H1 (cell line): ENCODE measurements around the gene CACNG5. TPM values are rescaled to one million over a fixed set of nuclear protein-coding genes. Genes with fewer than 3 reads are reported as not detected.

Experiments
- CTCF ChIA-PET: fragments of 300-600 bp; sonication (Branson Sonifier 250); formaldehyde crosslinking; loops from one replicate; lab custom pipeline; 2021; ENCODE audit not compliant: partially characterized antibody; lab: Charles Lee
- POLR2A ChIA-PET: fragments of 300-600 bp; sonication (Branson Sonifier 250); formaldehyde crosslinking; loops from one replicate; lab custom pipeline; 2021; ENCODE audit warnings: inconsistent platforms; ENCODE audit not compliant: partially characterized antibody; lab: Charles Lee
- DNase-seq, 2 experiments: peaks; one replicate each; pipeline versions ENCODE4 v3.0.0 to v3.0.0-alpha.2; 2010 to 2022; ENCODE audit warnings: low spot score in 2 of 2, low read depth in 1 of 2, mixed read lengths in 1 of 2
- FAIRE-seq: peaks from 2 replicates; lab custom pipeline; 2011; peaks lifted over from hg19 to GRCh38; lab: Jason Lieb, UNC
- H2AFZ ChIP-seq: 2 replicates; pipeline ENCODE4 v1.8.1; 2012; ENCODE audit warnings: low read length, inconsistent platforms
- H2AK5ac ChIP-seq: 2 replicates; pipeline ENCODE4 v1.6.1; 2013; ENCODE audit warnings: low read depth, low read length
- H2BK120ac ChIP-seq: replicated peaks from 2 replicates; pipeline ENCODE3; 2013; ENCODE audit warnings: low read depth, low read length, inconsistent platforms
- H2BK12ac ChIP-seq: 2 replicates; pipeline ENCODE4 v1.6.1; 2013; ENCODE audit warnings: low read depth, low read length
- H2BK15ac ChIP-seq: 2 replicates; pipeline ENCODE4 v1.6.1; 2013; ENCODE audit warnings: low read length
- H2BK20ac ChIP-seq: 2 replicates; pipeline ENCODE4 v1.6.1; 2013; ENCODE audit warnings: low read length
- H2BK5ac ChIP-seq: 2 replicates; pipeline ENCODE4 v1.6.1; 2013; ENCODE audit warnings: low read depth, low read length
- H3K14ac ChIP-seq: 2 replicates; pipeline ENCODE4 v1.6.1; 2013; ENCODE audit warnings: inconsistent platforms; ENCODE audit not compliant: insufficient read length
- H3K18ac ChIP-seq: 2 replicates; pipeline ENCODE4 v1.6.1; 2013; ENCODE audit warnings: low read length; ENCODE audit errors: extremely low read depth
- H3K23ac ChIP-seq: 2 replicates; pipeline ENCODE4 v1.6.1; 2013; ENCODE audit warnings: inconsistent platforms; ENCODE audit not compliant: insufficient read length
- H3K23me2 ChIP-seq: 2 replicates; pipeline ENCODE4 v1.6.1; 2013; ENCODE audit warnings: low read depth, low read length
- H3K27ac ChIP-seq: 2 replicates; pipeline ENCODE4 v1.6.1; 2011; ENCODE audit warnings: low read depth, low read length, inconsistent platforms
- H3K27me3 ChIP-seq, 4 experiments: replicated peaks in 1 of 4; 1 replicate in 1 of 4; 2 replicates in 3 of 4; pipeline versions ENCODE4 v1.6.1 to v1.8.1; 2011 to 2013; ENCODE audit warnings: low read length in 3 of 4, mild to moderate bottlenecking in 3 of 4, inconsistent platforms in 2 of 4, mixed read lengths in 2 of 4, moderate library complexity in 1 of 4; ENCODE audit not compliant: control insufficient read depth in 3 of 4, insufficient read depth in 3 of 4; ENCODE audit errors: extremely low read depth in 1 of 4
- H3K36me3 ChIP-seq, 4 experiments: 2 replicates each; pipeline versions ENCODE4 v1.6.1 to v1.8.1; 2011 to 2013; ENCODE audit warnings: mild to moderate bottlenecking in 4 of 4, low read length in 3 of 4, moderate library complexity in 2 of 4, control low read depth in 1 of 4, inconsistent platforms in 1 of 4; ENCODE audit not compliant: insufficient read depth in 4 of 4, control insufficient read depth in 2 of 4
- H3K4ac ChIP-seq: replicated peaks from 2 replicates; pipeline ENCODE3; 2013; ENCODE audit warnings: low read length, low read depth, mixed read lengths, inconsistent platforms; ENCODE audit not compliant: insufficient read length
- H3K4me1 ChIP-seq, 4 experiments: replicated peaks in 1 of 4; 1 replicate in 1 of 4; 2 replicates in 3 of 4; pipeline versions ENCODE4 v1.6.1 to v1.8.1; 2011 to 2013; ENCODE audit warnings: low read length in 3 of 4, inconsistent platforms in 2 of 4, mixed read lengths in 1 of 4; ENCODE audit not compliant: insufficient read depth in 4 of 4, control insufficient read depth in 3 of 4
- H3K4me2 ChIP-seq, 2 experiments: 2 replicates each; pipeline versions ENCODE4 v1.6.1 to v1.8.1; 2011 to 2013; ENCODE audit warnings: low read depth in 2 of 2, low read length in 2 of 2, control low read depth in 1 of 2, inconsistent platforms in 1 of 2, mild to moderate bottlenecking in 1 of 2; ENCODE audit not compliant: insufficient read depth in 1 of 2
- H3K4me3 ChIP-seq, 4 experiments: fragments of 200-600, 300-600 bp in 1 of 4; sonication (generic), shearing (Covaris generic), sonication (Bioruptor Twin) in 1 of 4; 2 replicates each; pipeline versions ENCODE4 v1.5.1 to v1.8.1; 2011 to 2016; ENCODE audit warnings: low read length in 4 of 4, low read depth in 3 of 4, control low read depth in 2 of 4, inconsistent platforms in 2 of 4, mild to moderate bottlenecking in 2 of 4, mixed read lengths in 1 of 4, moderate library complexity in 1 of 4; ENCODE audit not compliant: insufficient read depth in 2 of 4; ENCODE audit errors: extremely low read depth in 1 of 4
- H3K56ac ChIP-seq: replicated peaks from 2 replicates; pipeline ENCODE3; 2013; ENCODE audit warnings: low read depth, mild to moderate bottlenecking, mixed read lengths, low read length, inconsistent platforms; ENCODE audit not compliant: insufficient read length
- H3K79me1 ChIP-seq: 2 replicates; pipeline ENCODE4 v1.6.1; 2013; ENCODE audit warnings: low read depth, low read length, control low read depth
- H3K79me2 ChIP-seq, 2 experiments: 2 replicates each; pipeline versions ENCODE4 v1.6.1 to v1.8.1; 2012 to 2013; ENCODE audit warnings: low read length in 2 of 2, mild to moderate bottlenecking in 2 of 2, inconsistent platforms in 1 of 2; ENCODE audit not compliant: insufficient read depth in 2 of 2, control insufficient read depth in 1 of 2
- H3K9ac ChIP-seq, 4 experiments: replicated peaks in 1 of 4; 1 replicate in 1 of 4; 2 replicates in 3 of 4; pipeline versions ENCODE4 v1.6.1 to v1.8.1; 2011 to 2013; ENCODE audit warnings: low read depth in 3 of 4, low read length in 3 of 4, control low read depth in 2 of 4, mild to moderate bottlenecking in 2 of 4, moderate library complexity in 2 of 4, inconsistent platforms in 1 of 4; ENCODE audit errors: extremely low read depth in 1 of 4
- H3K9me3 ChIP-seq, 2 experiments: 2 replicates each; pipeline versions ENCODE4 v1.6.1 to v1.8.1; 2012 to 2013; ENCODE audit warnings: mild to moderate bottlenecking in 2 of 2, moderate library complexity in 2 of 2, control low read depth in 1 of 2, inconsistent platforms in 1 of 2, low read depth in 1 of 2, low read length in 1 of 2, mixed read lengths in 1 of 2; ENCODE audit not compliant: insufficient read depth in 2 of 2
- H4K20me1 ChIP-seq, 2 experiments: replicated peaks in 1 of 2; 2 replicates each; pipeline versions ENCODE3 to v1.8.1; 2011 to 2013; ENCODE audit warnings: inconsistent platforms in 2 of 2, low read length in 2 of 2, mild to moderate bottlenecking in 1 of 2; ENCODE audit not compliant: insufficient read depth in 2 of 2, control insufficient read depth in 1 of 2
- H4K5ac ChIP-seq: 2 replicates; pipeline ENCODE4 v1.6.1; 2013; ENCODE audit warnings: low read length, low read depth, mixed read lengths, inconsistent platforms; ENCODE audit not compliant: insufficient read length
- H4K8ac ChIP-seq: 2 replicates; pipeline ENCODE4 v1.8.0; 2013; ENCODE audit warnings: mild to moderate bottlenecking, moderate library complexity, low read length, inconsistent platforms; ENCODE audit not compliant: insufficient read depth; ENCODE audit errors: extremely low read depth
- H4K91ac ChIP-seq: replicated peaks from 2 replicates; pipeline ENCODE3; 2013; ENCODE audit warnings: low read length, mixed read lengths, inconsistent platforms; ENCODE audit not compliant: insufficient read length
- CHD1 ChIP-seq: IDR thresholded peaks from 2 replicates; pipeline ENCODE4 v1.6.1; 2012; ENCODE audit warnings: low read depth, low read length, improper control_type of control experiment
- HDAC2 ChIP-seq, 2 experiments: fragments of 300-600 bp in 1 of 2; sonication (generic) in 1 of 2; IDR thresholded peaks; 2 replicates each; pipeline ENCODE4 v1.6.1; 2011 to 2012; ENCODE audit warnings: low read depth in 2 of 2, low read length in 2 of 2, mild to moderate bottlenecking in 2 of 2, moderate library complexity in 2 of 2, borderline replicate concordance in 1 of 2, inconsistent platforms in 1 of 2
- MAFK ChIP-seq: IDR thresholded peaks from 2 replicates; pipeline ENCODE4 v1.6.1; 2012; ENCODE audit warnings: low read depth, mild to moderate bottlenecking, improper control_type of control experiment, low read length
- POLR2AphosphoS5 ChIP-seq: IDR thresholded peaks from 2 replicates; pipeline ENCODE4 v1.6.1; 2011; ENCODE audit warnings: low read depth, low read length
- TBP ChIP-seq: IDR thresholded peaks from 2 replicates; pipeline ENCODE4 v1.6.1; 2011; ENCODE audit warnings: low read depth, low read length, improper control_type of control experiment
- WGBS, 2 experiments: shearing (Covaris generic) in 1 of 2; methylation state at CpG; one replicate each; pipeline versions ENCODE4 v1.1.6 to v1.1.7; 2013 to 2015; ENCODE audit warnings: low lambda C conversion rate in 2 of 2, mixed read lengths in 2 of 2, inconsistent platforms in 1 of 2, low coverage in 1 of 2, missing lambda C conversion rate in 1 of 2; ENCODE audit not compliant: insufficient replicate concordance in 2 of 2, insufficient coverage in 1 of 2, insufficient read length in 1 of 2; ENCODE audit errors: extremely low coverage in 1 of 2, missing lambda C conversion rate in 1 of 2; 5-methylcytosine and 5-hydroxymethylcytosine counted together
- polyA plus RNA-seq, 7 experiments: library from polyadenylated mRNA; depleted of rRNA in 3 of 7; stranded (reverse) in 5 of 7; unstranded in 2 of 7; fragments of >200 nt in 5 of 7; fragments of 200-250 nt in 2 of 7; gene quantifications; 1 replicate in 5 of 7; 2 replicates in 1 of 7; 4 replicates in 1 of 7; pipeline versions ENCODE4 v1.2.1 to v1.2.3, GENCODE V29; 2011 to 2013; ENCODE audit warnings: missing spikeins in 2 of 7, mixed read lengths in 2 of 7
- total RNA-seq: library from RNA; stranded (reverse); fragmentation: NEBNext Ultra II Directional; extraction: Animal tissue kit (Norgen Biotek cat#: 25700); gene quantifications from 2 replicates; pipeline ENCODE4 v1.2.1, GENCODE V29; 2021

CACNG5 gene
- total and polyA plus RNA-seq, 2 of the 8 experiments (the other 6 are each of a cell fraction or from before 2014, with no cell fraction given), result 2.2 to 3.1 TPM

DNA sequence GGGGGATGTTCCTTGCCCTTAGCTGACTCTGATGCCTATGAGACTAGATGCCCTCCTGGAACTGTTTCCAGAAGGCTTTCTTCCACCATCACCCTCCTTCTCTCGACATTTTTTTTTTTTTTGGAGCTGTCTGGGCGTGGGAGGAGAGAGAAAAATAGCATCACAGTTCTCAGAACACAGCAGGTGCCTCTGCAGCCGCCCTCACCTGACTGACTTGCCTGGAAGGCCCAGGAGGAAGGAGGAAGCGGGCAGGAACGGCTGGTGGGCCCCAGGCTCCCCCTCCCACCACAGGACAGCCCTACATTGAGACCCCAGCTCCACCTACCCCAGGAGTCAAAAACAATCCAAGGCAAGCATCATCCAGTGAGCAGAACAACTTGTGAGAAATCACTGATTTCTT is 20.3 kb upstream of the CACNG5 start:
- Histone ChIP-seq H2AFZ (no peak overlapping the region), H3K4me1 (no peaks in the 10 kb centered on the region), H4K91ac (no peak overlapping the region), H3K27me3 (no peaks in the 10 kb centered on the region), H3K36me3 (no peaks in the 10 kb centered on the region), H3K27ac (no peak overlapping the region), H4K20me1 (no peaks in the 10 kb centered on the region), H3K56ac (no peak overlapping the region), H3K4me2 (no peak overlapping the region), H3K79me2 (no peaks in the 10 kb centered on the region), H4K8ac (no peak overlapping the region), H3K9ac (no peak overlapping the region), H2BK120ac (no peak overlapping the region), H3K14ac (no peak overlapping the region), H3K9me3 (peaks cover 6 to 11% of the 10 kb centered on the region in 2 experiments; a peak in 3 of 4 replicates), H2BK20ac (no peak overlapping the region), H2BK5ac (no peak overlapping the region), H3K23ac (no peak overlapping the region), H3K4me3 (no peak overlapping the region), H2BK12ac (no peak overlapping the region), H3K79me1 (no peaks in the 10 kb centered on the region), H2BK15ac (no peak overlapping the region), H3K4ac (no peak overlapping the region), H2AK5ac (no peak overlapping the region), H3K23me2 (no peaks in the 10 kb centered on the region), H3K18ac (no peak overlapping the region), H4K5ac (no peak overlapping the region)
- ChIA-PET CTCF (interaction anchor here (0.6 to 1.8 kb wide), 5 partner anchors 17 to 39 kb away, joined by 3 to 6 read pairs (median 3); no protein-coding TSS in a partner anchor), POLR2A (interaction anchor here (1.1 to 1.2 kb wide), 2 partner anchors 16 to 17 kb away, joined by 3 read pairs; no protein-coding TSS in a partner anchor)
- WGBS, 2 experiments, result 79% methylated on average over 5 of the region's 5 CpGs; no CpG with 5 or more reads in 1 of the 2 experiments
- TF ChIP-seq HDAC2 (IDR thresholded peaks at IDR 0.05; ENCODE audit: borderline replicate concordance in 1 of 2, low read depth in 2 of 2, low read length in 2 of 2) (no peak), CHD1 (no peak), MAFK (no peak), POLR2AphosphoS5 (no peak), TBP (no peak)
- FAIRE-seq (no peak), DNase-seq (no peak)
